ENCODE measurements around the gene MRPS9.

MRPS9 gene

DNA sequence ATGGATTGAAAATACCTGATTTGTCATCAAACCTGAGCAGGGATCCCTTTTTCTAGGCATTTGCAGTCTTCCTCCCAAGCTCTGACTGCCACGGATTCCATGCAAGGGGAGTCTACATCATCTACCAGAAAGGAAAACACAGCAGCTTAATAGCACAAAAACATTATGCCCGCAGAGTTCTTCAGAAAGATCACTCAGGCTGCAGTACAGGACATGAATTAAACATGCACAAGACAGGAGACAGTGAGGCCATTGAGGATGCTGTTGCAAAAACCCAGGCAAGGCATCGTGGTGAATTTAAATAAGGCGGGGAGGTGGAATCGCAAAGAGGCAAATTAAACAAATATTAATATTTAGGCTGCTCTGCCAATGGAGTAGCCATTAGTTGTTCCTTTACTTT is 88.5 kb downstream of the MRPS9 start:
- DNase-seq = no peak

DNA sequence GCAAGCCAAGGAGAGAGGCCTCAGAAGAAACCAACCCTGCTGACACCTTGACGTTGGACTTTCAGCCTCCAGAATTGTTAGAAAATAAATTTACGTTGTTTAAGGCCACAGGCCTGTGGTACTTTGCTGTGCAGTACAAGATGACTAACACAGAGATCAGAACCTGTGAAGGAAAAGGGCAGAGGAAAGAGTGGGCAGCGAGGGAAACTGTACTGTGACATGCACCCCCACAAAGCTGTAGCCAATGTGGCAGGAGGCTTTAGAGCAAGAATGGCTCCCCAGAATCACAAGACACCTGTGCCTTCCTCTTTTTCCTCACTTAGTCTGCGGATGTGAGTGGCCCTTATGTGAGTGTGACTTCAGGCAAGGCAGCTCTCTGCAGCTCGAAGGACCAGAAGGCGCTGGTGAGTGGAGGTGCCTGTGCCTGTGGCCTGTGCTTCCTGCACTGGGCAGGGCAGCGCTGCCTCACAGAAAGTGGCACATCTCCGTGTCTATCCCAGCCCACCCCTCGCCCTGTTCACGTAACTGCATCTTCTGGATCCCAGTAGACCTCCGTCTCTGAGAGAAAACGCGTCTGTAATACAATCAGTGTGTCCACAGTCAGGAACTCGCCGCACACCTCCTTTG is 89.5 kb downstream of the MRPS9 start:
- DNase-seq = no peak

DNA sequence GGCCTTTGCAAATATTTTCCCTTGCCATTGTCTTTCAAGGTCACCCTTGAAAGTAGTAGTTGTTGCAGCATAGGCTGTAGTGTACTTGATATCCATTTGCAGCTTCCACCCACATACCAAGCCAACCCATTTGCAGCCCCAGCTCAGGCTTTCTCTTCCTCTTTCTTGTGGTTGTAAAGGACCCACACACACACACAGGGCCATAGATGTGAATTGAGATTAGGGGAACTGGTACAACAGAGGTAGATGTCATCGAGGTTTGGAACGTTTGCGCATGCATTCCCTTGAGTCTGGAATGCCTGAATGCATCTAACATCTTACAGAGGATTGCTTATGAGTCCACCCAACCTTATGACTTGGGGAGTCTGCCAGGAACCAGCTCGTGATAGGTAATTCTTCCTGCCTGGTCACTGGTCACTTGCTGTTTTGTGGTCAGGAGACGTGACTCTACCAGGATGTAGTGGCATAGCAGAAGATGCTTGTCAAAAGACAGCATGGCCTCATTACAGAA is 91.9 kb downstream of the MRPS9 start:
- DNase-seq = no peak

DNA sequence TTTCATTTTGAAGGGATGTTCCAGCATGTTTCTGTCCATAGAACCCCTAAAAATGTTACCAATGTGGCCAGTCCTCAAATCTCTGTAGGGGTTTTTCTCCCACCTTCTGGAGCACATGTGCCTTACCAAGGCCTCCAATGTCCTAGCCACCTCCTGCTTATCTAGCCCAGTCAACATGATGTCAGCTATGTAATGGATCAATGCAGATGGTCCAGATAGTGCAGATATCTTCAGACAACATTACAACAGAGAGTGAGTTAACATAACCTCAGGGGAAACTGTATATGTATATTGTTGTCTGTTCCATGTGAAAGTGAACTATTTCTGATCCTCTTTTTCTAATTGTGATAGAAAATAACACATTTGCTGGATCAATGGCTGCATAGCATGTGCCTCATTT is 92.7 kb downstream of the MRPS9 start:
- no peak for DNase-seq

DNA sequence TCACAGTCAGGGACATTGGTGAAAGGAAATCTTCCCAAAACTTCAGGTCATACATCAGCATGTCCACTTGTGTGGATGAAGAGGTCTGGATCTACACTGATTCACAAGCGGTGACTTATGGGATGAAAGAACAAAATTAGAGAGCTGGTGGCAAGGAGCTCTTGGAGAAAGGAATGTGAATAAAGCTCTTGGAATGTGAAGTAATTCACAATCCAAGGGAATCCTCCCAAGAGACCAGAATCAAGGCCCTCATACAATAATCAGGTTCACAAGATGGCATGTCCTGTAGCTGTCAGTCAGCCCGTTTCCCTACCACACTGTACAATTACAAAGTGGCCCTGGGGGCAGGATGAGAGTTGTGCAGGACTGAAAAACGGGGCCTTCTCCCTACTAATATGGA is 96.2 kb downstream of the MRPS9 start:
- DNase-seq = no peak

DNA sequence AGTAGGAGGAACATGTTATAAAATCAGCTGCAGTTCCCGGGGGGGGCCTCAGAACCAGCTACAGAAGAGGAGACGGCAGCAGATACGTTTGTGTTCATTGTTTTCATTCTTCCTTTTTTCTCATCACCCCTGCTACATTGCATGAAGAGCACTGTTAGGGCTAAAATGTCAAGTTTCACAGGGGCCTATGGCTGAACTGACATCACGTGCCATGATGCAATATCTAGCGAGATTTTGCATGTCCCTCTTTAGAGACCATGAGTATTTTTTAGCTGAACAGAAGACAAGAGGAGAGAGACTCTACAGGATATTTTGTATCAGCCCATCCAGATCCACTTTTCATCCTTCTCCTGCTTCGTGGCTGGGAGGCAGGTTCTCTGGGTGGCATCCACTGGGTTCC is 97.6 kb downstream of the MRPS9 start:
- no peak for DNase-seq

DNA sequence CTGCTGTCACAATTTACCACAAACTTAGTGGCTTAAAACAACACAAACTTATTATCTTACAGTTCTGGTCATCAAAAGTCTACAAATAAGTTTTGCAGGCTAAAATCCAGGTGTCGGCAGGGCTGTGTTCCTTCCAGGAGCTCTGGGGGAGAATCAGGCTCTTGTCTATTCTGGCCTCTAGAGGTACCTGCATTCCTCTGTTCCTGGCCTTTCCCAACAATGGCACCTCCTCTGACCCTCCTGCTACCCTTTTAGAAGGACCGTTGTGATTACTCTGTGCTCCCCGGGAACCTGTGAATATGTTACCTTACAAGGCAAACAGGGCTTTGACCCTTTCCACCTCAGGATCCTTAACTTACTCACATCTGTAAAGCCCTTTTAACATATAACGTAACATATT is 98.5 kb downstream of the MRPS9 start:
- DNase-seq = no peak

DNA sequence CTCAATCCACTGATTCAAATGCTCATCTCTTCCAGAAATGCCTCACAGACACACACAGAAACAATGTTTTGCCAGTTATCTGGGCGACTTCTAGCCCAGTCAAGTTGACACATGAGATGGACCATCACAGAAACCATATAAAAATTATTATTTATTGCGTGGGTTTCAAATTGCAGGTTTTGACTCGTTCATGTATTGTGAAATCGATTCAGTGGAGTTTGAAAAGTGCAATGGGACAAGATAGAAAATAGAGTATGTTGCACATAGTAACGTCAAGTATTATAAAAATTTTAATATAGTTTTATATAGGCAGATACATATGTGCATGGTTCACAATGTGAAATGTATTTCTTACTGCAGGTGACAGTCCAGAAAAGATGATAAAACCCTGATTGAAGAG is 100.8 kb downstream of the MRPS9 start:
- DNase-seq = no peak

DNA sequence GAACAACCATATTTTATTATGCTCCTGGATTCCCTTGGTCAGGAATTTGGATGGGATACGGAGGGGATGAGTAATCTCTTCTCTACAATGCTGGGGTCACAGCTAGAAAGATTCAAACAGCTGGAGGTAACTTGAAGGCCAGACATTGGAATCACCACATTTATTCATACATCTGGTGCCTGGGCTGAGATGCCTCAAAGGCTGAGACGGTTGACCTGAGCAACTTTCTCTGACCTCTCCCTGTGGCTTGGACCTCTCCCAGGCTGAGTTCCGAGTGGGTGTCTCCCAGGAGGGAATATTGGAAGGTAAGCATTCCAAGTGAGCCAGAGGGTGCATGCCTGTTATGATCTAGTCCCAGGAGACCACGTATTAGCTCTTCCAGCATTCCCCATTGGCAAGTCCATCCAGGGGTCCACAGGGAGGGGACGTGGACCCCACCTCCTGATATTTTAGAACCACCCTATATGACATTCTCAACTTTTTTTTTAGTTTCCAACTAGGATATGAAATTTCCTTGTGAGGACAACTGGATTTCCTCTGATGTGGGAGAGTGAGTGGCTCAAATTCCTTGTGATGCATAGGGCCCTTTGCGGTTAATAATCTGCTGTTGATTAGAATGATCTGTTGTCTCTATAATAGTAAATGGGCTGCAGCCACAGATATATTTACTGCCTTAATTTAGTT is 101.8 kb downstream of the MRPS9 start:
- no peak for DNase-seq

DNA sequence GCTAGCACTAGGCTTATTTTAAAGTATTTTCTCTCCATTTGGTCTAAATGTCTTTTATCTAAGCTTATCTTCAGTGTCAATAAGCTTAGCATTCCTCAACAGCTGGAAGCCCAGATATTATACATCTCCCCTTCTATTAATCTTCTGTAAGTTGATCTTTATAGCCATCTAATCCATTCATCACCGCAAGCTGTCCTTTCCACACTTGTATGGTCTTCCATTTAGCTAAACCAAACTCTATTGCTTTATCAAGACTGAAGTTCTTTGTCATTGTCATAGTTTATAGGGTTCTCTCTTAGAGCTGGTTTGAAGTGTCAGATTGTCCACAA is 102.3 kb downstream of the MRPS9 start:
- DNase-seq = no peak

DNA sequence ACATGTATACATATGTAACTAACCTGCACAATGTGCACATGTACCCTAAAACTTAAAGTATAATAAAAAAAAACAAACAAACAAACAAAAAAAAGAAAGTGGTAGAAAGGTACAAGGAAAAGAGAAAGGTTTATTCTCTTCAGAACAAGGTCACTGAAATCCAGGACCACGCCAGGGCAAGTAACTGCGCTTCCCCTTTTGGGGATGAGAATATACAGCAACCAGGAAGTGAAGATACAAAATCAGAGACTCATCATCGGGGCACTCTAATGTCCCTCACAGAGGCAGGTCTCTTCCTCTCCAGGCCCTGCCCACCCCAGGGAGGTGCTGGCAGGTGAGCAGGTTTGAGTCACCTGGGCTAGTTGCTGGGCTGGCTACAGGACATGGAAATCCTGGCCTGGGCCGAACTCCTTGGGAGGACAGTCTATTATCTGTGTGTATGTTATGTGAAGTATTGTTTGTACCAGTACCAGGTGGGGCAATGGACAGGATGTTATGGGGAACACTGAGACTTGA is 103.3 kb downstream of the MRPS9 start:
- no peak for DNase-seq

DNA sequence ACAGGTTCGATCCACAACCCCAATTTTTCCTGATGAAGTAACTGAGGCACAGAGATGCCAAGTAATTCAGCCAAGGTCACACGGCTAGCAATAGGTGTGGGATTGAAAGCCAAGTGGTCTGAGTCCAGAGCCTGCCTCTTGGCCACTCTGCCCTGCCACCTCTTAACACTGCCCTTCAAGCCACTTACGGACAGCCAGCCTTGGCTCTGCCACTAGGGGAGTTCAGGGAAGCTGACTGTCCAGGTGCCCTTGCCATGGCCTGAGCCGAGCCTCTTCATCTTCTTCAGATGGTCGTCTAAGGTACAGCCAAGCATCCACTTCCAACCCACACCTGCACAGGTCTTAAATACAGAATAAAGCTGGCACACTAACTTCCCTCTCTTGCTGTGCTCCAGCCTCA is 104.4 kb downstream of the MRPS9 start:
- DNase-seq = no peak

DNA sequence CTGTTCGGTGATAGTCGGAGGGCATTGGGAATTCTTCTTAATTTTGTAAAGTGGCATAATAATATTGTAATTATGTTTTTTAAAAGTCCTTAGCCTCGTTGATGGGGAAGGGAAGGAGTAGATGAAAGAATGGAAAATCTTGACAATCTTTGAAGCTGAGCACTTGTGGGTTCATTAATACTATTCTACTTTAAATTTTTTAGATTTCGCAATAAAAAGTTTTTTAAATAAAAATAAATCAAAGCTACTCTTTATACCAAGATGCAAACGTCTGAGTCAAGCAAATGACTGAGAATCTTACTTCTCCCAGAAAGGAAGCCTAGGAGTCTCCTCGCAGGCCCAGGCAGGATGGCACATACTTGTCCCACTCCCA is 105.2 kb downstream of the MRPS9 start:
- no peak for DNase-seq

DNA sequence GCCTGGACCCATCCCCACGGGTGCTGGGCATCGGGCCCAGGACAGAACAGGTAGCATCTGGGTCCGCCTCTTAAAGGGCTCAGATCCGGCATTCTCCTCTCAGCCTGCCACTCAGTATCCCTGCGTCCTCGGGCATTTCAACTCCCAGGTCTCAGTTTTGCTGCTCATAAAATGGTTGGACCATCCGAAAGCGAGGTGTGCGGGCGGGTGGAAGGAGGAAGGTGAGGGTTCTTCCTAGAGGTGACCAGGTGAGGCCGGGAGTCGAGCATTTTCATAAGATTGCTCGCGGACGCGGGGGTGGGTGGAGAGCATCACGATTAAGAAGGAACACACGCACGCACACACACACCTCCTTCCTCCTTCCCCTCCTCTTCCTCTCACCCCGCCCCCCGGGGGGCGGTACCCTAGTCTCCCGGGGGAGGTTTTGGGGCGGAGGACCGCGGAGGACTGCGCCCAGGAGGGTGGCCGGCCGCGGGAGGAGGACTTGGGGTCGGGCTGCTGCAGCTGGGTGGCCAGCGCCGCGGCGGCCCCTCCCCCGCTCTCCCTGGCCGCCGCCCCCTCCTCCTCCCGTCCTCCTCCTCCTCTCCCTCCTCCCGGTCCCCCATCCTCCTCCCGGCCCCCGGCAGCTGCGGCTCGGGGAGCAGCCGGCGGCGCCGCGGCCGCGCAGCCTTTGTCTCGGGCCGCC is 105.7 kb downstream of the MRPS9 start:
- DNase-seq = no peak

DNA sequence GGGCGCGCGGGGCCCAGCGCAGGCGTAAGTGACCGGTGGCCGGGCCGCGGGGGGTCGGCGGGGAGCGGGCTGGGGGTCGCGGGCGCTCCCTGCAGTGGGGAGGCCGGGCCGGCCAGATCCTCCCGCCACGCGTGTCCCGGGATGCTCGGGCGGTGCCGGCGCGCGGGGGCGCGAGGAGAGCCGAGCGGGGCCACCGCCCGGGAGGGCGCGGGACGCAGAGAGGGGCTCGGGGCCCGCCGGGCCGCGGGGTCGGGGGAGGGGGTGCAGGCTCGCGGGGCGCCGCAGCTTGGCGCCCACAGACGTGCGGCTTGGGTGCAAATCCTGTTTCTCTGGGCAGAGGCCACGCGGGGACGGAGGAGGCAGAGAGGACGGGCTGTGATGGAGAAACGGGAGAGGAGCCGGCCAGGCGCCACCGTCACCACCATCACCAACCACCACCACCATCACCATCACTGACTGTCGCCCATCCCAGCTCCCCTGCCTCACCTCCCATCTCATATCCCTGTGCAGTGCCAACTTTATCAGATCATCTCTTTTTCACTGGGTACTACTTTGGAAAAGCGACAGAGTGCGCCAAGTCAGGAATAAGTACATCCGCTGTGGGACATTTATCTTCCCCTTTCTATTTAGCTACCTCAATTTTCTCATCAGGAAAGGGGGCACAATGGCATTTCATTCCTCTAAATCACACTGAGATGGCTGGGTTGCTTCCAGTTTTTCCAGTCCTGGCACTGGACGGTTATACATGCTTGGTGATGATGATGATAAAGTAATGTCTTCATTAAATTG is 106.5 kb downstream of the MRPS9 start:
- no peak for DNase-seq

DNA sequence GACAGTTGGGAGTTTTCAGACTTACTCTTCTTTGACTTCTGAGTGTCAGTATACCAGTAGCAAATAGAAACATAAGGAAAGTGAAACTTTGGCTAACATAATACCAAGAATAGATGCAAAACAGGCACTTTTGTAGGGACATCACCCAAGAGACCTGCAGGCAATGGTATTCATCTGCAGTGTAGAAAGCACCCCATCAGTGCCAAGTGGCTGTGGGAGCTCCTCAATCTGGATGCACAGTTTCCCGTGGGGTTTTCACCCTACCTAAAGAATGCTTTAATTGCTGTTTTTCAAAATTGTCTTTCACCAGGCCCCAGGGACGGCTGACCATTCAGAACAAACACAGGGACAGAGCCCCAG is 107.1 kb downstream of the MRPS9 start:
- no peak for DNase-seq

DNA sequence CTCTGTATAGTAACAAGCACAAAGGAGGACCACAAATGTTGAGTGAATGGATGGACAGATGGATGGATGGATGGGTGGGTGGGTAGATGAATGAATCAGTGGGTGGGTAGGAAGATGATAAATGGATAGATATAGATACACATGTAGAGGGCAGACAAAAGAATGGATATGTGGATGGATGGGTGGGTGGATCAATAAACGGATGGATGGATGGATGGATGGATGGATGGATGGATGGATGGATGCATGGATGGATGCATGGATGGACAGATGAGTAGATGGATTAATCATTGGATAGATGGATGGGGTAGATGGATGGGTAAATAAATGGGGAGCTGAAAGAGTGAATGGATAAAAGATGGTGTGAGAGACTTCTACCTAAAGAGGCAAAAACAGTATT is 111.4 kb downstream of the MRPS9 start:
- no peak for DNase-seq
